ENCODE measurements around the gene HOXA6. TPM values are rescaled to one million over a fixed set of nuclear protein-coding genes. Genes with fewer than 3 reads are reported as not detected.

HOXA6 gene
- total and polyA plus RNA-seq, 9 of the 15 experiments (the other 6 are each of a cell fraction or from before 2014, with no cell fraction given): not detected

GRCh38 chr7:27102581-27103442 is 44.8 kb downstream of the HOXA6 start, which contains the start of gene HOXA2:
Gene HOXA2 (minus strand): TSS chr7:27102683. CDS start chr7:27102500, 183 bp downstream.
- no peak for FAIRE-seq
- H3K36me3 ChIP-seq (ENCODE audit: control insufficient read depth, insufficient read depth, low read length): no peaks in the 10 kb centered on the region
- CTCF ChIA-PET (ENCODE audit: low intra/inter-chr PET ratio): no interaction called here
- POLR2A ChIA-PET: no interaction called here
- no peak within 1 kb of the TSS for H3K27ac ChIP-seq (ENCODE audit: extremely low read depth, low read depth, low read length)
- peaks cover 73 to 75% of the 10 kb centered on the region in 2 experiments for H3K27me3 ChIP-seq (ENCODE audit: control insufficient read depth in 2 of 2, insufficient read depth in 2 of 2, low read length in 2 of 2)
- H3K9me3 ChIP-seq (replicated peaks; ENCODE audit: control insufficient read depth, insufficient read depth, low read depth, low read length): no peaks in the 10 kb centered on the region
- H3K4me3 ChIP-seq: no peak within 1 kb of the TSS
- no peak within 1 kb of the TSS for H3K9ac ChIP-seq (ENCODE audit: insufficient read depth in 1 of 2, low read depth in 2 of 2, low read length in 2 of 2)
- in situ Hi-C loops (cut with MboI): no loop called here
- no peak within 1 kb of the TSS for H3K4me2 ChIP-seq (ENCODE audit: insufficient read depth, low read length)
- no peaks in the 10 kb centered on the region for H4K20me1 ChIP-seq (replicated peaks; ENCODE audit: control insufficient read depth, insufficient read depth, low read length)
- 9% methylated on average over 26 of the region's 29 CpGs for WGBS (ENCODE audit: insufficient coverage, low coverage, missing lambda C conversion rate)
- H3K9me1 ChIP-seq (ENCODE audit: control insufficient read depth, insufficient read depth, low read length): no peaks in the 10 kb centered on the region
- DNase-seq (ENCODE audit: extremely low read depth in 1 of 4, low spot score in 3 of 4): no peak
- intact Hi-C loops (cut with micrococcal nuclease): no loop called here
- H3K4me1 ChIP-seq (replicated peaks in 1 of 2; ENCODE audit: control insufficient read depth in 2 of 2, insufficient read depth in 2 of 2, low read length in 2 of 2): peaks cover 0 to 6% of the 10 kb centered on the region in 2 experiments; a peak in 1 of 5 replicates
- H3K79me2 ChIP-seq (ENCODE audit: control insufficient read depth, insufficient read depth, low read length): no peaks in the 10 kb centered on the region
- TF ChIP-seq SRSF7 (optimal IDR thresholded peaks at IDR 0.05; ENCODE audit: low read depth, low read length): no peak
- TF ChIP-seq TFE3 (CRISPR knock-in tag; IDR thresholded peaks at IDR 0.05): peak; percentile 31
- TF ChIP-seq, protein P1, sequence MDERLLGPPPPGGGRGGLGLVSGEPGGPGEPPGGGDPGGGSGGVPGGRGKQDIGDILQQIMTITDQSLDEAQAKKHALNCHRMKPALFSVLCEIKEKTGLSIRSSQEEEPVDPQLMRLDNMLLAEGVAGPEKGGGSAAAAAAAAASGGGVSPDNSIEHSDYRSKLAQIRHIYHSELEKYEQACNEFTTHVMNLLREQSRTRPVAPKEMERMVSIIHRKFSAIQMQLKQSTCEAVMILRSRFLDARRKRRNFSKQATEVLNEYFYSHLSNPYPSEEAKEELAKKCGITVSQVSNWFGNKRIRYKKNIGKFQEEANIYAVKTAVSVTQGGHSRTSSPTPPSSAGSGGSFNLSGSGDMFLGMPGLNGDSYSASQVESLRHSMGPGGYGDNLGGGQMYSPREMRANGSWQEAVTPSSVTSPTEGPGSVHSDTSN (CRISPR knock-in tag; IDR thresholded peaks at IDR 0.05; ENCODE audit: low read depth): no peak
- TF ChIP-seq, protein P1 (tag; conservative IDR thresholded peaks at IDR 0.05; ENCODE audit: low read depth): peak; percentile 60; the same call in 1 of the 2 replicates
- peak; percentile 29 for TF ChIP-seq MEIS2 (IDR thresholded peaks at IDR 0.05; ENCODE audit: partially characterized antibody)
- TF ChIP-seq ZNF512 (tag; IDR thresholded peaks at IDR 0.05): peak; percentile 60
- TF ChIP-seq RERE (CRISPR knock-in tag; IDR thresholded peaks at IDR 0.05; ENCODE audit: borderline replicate concordance): no peak
- H2AFZ ChIP-seq (ENCODE audit: low read depth, low read length): no peak within 1 kb of the TSS
- ATAC-seq: no peak
- BruUV-seq (replicated peaks): no TSS peak
